Kidney glomerular epithelial cell (primary cell): ENCODE results near the gene CATSPERD.
"Not testable (repeated sequence)": the region's sequence is repeated elsewhere in the genome, so short reads cannot be mapped to it uniquely, and the experiment has no call there.

ENCODE experiments used
- DNase-seq: peaks from one replicate; lab custom pipeline; 2025; lab: John Stamatoyannopoulos, UW

Gene CATSPERD

DNA sequence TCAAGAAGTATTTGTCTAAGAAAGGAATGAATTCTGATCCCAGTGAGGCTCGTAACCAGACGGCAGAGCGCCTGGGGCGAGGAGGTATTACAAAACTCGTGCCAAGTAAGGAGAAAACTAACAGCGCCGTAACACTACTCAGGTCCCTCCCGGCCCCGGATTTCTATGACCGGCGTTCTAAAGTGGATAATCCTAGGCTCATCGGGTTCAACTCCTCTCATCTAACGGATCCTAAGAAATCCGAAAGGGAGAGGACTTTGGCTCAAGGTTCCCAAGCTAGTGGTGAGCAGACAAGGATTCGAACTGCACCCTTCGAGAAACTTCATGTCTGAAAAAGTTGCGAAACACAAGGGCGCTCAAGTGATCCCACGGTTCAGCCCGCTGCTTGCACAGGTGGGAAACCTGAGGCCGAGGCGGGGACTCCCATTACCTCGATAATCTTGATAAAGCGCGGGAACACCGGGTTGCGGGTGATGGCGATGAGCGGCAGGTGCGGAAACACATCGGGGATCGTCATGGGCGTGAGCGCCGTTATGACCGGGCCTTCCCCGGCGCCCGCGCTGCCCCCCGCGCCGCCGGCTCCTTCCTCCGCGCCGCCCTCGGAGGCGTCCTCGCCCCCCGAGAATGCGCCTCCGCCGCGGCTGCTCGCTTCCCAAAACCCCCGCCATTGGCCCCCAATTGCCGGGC lies 1.0 kb upstream of the CATSPERD start:
- no peak for DNase-seq

DNA sequence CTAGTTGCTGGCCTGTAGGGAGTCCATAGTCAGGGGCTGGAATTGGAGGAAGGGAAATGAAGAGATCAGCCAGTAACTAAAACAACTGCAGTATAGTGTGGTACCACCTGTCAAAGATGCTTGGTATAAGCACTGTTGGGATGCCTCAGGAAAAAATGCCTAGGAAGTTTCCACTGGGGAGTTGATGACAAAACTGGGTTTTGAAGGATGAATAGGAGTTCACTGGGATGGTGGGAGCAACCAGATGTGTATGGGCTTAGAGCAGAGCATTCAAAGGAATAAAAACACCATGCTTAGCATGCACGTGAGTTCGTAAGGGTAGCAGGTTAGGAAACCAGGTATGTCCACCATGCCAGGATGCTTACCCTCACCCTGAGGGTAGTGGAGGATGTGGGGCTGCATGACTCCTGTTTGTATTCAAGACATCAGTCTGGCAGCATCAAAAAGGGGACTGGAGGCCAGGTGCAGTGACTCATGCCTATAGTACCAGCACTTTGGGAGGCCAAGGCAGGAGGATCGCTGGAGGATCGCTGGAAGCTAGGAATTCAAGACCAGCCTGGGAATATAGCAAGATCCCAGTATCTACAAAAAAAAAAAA lies 7.1 kb downstream of the CATSPERD start:
- DNase-seq, result no peak

DNA sequence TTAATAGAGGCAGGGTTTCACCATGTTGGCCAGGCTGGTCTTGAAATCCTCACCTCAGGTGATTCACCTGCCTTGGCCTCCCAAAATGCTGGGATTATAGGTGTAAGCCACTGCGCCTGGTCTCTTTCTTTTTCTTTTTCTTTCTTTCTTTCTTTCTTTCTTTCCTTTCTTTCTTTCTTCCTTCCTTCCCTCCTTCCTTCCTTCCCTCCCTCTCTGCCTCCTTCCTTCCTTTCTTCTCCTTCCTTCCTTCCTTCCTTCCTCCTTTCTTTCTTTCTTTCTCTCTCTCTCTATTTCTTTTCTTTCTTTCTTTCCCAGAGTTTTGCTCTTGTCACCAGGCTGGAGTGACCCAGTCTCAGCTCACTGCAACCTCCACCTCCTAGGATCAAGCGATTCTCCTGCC lies 12.7 kb downstream of the CATSPERD start:
- DNase-seq, result not testable (repeated sequence)

DNA sequence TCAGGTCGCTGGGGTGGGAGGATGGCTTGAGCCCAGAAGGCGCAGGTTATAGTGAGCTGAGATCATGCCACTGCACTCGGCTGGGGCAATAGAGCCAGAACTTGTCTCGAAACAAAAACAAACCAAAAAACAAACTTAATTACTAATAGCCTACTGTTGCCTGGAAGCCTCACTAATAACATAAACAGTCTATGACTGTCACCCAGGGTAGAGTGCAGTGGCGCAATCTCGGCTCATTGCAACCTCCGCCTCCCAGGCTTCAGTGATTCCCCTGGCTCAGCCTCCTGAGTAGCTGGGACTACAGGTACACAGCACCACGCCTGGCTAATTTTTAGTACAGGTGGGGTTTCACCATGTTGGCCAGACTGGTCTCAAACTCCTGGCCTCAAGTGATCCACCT lies 18.0 kb downstream of the CATSPERD start:
- no peak for DNase-seq

DNA sequence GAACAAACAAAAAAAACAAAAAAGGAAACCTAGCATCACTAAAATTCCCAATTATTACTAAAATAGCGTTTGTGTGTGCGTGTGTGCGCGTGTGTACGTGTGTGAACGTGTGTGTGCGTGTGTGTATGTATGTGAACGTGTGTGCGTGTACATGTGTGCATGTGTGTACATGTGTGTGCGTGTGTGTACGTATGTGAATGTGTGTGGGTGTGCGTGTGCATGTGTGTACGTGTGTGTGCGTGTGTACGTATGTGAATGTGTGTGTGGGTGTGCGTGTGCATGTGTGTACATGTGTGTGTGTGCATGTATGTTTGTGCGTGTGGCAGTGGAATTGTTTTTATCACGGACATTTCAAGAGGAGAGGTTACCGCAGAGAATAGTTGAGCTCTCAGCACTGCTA lies 21.6 kb downstream of the CATSPERD start:
- DNase-seq, result no peak

- no peak for DNase-seq
These were observed 23.2 kb downstream of the CATSPERD start for GRCh38 chr19:5743630-5744029.

DNA sequence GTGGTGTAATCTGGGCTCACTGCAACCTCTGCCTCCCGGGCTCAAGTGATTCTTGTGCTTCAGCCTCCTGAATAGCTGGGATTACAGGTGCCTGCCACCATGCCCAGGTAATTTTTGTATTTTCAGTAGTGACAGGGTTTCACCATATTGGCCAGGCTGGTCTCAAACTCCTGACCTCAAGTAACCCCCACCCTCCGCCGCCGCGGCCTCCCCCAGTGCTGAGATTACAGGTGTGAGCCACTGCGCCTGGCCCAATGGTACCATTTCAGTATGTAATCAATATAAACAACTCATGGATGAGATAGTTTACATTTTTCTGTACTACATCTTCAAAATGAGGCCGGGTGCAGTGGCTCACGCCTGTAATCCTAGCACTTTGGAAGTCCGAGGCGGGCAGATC lies 24.6 kb downstream of the CATSPERD start:
- not testable (repeated sequence) for DNase-seq

DNA sequence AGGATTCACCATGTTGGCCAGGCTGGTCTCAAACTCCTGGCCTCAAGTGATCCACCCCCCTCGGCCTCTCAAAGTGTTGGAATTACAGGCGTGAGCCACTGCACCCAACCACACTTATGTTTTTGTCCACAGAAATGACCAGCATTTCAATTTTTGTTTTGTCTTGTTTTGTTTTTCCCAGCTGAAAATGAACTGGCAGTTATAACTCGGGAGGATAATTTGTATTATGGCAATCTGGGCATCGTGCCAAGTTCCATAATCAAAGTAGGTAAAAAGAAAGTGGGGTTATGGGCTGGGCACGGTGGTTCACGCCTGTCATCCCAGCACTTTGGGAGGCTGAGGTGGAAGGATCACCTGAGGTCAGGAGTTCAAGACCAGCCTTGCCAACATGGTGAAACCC lies 28.5 kb downstream of the CATSPERD start:
- not testable (repeated sequence) for DNase-seq

DNA sequence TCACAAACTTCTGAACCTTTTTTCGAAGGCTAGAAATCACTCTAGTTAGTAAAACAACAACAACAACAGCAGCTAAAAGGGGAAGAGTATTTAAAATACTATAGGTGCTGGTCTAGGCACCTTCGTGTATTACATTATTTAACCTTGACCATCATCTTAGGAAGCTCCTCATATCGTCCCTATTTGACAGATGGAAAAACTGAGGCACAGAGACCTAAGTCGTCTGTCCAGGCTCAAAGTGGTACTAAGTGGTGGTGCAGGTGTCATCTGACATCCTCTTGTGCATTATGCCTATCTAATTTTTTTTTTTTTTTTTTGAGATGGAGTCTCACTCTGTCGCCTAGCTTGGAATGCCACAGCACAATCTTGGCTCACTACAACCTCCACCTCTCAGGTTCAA lies 29.1 kb downstream of the CATSPERD start:
- DNase-seq, result no peak

DNA sequence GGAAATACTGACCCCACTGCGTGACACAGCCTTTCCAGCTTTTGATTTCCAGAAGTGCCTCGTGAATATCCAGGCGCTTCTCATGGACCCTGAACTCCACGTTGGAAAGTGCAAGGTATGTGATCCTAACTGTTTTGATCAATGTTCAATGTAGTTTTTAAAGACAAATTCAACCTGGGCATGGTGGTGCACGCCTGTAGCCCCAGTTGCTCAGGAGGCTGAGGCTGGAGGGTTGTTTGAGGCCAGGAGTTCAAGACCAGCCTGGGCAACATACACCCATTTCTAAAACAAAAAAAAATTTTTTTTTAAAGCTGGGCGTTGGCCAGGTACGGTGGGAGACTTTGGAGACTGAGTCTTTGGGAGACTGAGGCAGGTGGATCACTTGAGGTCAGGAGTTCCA lies 31.3 kb downstream of the CATSPERD start:
- DNase-seq, result no peak

DNA sequence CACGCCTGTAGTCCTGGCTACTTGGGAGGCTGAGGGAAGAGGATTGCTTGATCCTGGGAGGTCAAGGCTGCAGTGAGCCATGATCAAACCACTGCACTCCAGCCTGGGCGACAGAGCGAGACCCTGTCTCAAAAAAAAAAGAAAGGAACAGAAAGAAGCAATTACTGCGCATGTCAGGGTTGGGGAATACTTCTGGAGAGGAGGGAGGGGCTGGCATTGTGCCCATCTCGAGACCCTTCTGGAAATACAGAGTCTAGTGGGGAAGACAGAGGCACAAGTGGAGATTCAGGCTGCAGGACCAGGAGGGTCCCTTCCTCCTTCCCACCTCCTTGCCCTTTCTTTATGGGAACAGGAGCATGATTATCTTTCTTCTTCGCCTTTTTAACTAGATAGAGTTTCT lies 33.3 kb downstream of the CATSPERD start:
- no peak for DNase-seq

GRCh38 chr19:5762608-5763217 lies 42.3 kb downstream of the CATSPERD start:
- no peak for DNase-seq

DNA sequence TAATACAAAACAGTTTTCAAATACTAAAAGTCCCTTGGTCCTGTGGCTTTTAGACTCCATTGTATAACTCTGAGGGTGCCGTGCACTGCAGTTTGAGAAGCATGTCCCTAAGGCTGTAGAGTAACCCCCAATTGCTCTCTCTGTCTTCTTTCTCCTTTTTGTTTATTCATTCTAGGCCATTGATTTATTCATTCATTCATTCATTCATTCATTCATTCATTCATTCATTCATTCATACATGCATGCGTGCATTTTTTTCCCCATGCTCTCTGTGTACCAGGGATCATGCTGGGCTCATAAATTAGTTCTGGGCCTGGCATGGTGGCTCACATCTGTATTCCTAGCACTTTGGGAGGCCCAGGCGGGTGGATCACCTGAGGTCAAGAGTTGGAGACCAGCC lies 44.8 kb downstream of the CATSPERD start:
- no peak for DNase-seq

DNA sequence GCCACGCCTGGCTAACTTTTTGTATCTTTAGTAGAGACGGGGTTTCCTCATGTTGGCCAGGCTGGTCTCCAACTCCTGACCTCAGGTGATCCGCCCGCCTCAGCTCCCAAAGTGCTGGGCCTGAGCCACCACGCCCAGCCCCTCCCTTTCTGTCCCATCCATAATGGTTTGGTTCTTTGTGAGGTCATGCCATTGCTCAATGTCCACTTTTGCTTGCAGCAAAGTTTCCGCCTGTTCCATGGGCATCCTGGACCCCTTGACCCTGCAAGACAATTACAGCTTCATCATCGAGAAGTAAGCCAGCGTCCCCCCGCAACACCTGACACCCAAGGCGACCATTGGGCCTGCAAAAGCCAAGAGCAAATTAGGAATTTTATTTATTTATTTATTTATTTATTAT lies 47.5 kb downstream of the CATSPERD start:
- DNase-seq, result no peak

- no peak for DNase-seq
These were observed 52.0 kb downstream of the CATSPERD start for GRCh38 chr19:5772416-5772815.

DNA sequence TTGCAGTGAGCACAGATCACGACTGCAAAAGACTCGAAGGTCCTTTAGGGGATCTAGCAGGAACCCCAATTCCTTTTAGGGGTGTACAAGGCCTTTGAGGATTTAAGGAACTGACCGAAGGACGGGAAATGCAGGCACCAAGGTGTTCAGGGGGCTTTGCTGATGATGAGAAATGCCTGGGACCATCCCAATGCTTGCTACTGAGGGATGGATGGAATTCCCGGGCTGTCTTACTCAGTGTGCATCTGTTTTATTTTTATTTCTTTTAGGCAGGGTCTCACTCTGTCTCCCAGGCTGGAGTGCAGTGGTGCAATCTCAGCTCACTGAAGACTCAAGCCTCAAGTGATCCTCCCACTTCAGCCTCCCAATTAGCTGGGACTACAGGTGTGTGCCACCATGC lies 52.8 kb downstream of the CATSPERD start:
- no peak for DNase-seq

DNA sequence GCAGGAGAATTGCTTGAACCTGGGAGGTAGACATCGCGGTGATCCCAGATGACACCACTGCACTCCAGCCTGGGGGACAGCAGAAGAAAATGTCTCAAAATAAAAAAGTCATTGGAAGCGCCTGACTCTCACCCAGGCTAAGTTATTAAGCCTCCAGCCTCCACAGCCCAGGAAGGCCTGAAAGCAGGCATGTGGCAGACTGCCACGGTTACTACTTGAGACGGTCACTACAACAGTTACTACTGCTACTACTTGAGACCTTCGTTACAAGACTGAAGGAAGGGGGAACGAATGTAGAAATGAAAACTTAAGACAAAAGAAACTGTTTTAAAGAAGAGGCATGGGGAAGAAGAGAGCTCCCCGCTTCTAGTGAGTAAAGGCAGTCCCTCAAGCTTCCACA lies 54.5 kb downstream of the CATSPERD start:
- DNase-seq, result no peak

DNA sequence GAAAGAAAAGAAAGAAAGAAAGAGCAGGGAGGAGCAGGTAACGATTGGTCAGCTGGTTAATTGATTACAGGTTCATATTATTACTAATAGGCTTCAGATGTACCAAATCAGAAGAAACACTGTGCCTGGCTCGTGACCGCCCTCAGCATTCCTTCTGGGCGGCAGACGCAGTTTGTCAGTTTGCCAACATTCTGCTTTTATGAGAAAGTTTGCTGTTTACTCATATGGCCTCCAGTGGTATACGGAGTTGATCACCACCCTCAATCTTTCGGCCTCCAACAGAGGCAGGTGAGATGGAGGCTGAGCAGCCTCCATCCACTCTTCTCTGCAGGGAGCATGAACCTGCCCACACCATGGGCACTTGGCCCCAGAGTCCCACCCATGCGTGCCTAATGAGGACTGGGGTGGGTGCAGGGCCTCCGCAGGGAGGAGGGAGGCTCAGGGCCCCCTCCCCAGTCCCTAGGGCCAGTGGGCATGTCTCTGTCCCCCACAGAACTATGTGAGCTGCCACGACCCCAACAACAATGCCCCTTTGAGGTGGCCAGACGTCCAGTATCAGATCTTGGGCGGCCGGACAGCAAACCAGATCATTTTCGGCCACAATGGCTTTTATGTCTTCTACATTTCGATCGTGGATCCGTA lies 55.4 kb downstream of the CATSPERD start:
- DNase-seq, result no peak

GRCh38 chr19:5778402-5778801 lies 58.0 kb downstream of the CATSPERD start:
- no peak for DNase-seq

DNA sequence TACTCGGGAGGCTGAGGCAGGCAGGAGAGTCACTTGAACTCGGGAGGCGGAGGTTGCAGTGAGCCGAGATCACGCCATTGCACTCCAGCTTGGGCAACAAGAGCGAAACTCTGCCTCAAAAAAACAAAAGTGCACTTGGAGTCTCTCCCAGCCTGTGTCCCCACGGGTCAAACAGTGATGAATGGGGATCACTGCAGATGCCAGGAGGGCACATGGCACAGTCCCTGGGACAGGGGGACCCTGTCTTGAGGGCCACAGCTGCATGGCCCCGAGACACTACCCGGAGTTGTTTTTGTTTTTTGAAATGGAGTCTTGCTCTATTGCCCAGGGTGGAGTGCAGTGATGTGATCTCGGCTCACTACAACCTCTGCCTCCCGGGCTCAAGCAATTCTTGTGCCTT lies 60.5 kb downstream of the CATSPERD start:
- DNase-seq, result not testable (repeated sequence)

GRCh38 chr19:5782322-5782721 lies 61.9 kb downstream of the CATSPERD start:
- DNase-seq, result no peak

DNA sequence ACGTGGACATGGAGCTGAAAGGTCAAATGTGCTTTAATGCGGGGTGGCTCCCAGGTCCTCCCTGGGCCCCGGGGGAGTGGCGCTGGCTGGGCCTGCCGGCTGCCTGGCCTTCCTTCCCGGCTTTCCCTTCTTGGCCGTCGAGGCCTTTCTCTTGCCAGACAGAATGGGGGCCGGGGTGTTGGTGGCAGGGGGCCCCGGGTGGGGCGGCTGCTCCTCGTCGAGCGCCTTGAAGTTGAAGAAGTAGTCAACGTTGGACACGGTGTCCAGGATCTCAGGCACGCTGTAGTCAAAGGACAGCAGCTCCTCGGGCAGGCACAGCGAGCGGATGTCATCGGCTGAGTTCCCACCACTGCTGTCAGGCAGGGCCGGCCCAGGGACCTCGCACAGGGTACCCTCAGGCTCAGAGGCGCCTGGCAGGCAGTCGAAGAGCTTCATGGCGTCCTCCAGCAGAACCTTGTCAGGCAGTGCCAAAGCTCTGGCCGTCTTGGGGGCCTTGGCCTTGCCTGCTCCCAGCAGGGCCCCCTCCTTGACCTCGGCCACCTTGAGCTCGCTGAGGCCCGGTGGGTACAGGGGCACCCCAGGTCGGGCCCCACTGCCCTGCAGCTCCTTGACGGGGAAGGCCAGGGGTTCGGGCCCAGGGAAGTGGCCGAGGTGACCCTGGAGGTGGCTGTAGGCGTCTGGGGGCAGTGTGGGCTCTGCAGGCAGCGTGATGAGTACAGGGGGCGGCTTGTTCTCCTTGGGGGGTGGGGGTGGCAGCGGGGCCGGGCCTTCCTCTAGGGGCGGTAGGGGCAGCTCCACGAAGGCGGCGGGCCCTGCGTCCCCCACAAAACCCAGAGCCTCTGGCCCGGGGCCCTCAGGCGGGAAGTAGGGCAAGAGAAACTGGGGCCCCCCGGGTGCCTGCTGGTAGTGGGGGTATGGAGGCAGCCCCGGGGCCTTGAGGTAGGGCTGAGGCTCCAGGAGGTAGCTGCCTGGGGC lies 62.8 kb downstream of the CATSPERD start:
- no peak for DNase-seq
